Ishikawa (cell line): ENCODE data around the gene MAGI1.

Source experiments
- CEBPB ChIP-seq: IDR thresholded peaks from 2 replicates; pipeline ENCODE4 v1.6.1; 2012
- CREB1 ChIP-seq: IDR thresholded peaks from 2 replicates; pipeline ENCODE4 v1.6.1; 2012; ENCODE audit warnings: low read depth
- EGR1 ChIP-seq: IDR thresholded peaks from 2 replicates; pipeline ENCODE4 v1.6.1; 2012
- EP300 ChIP-seq: IDR thresholded peaks from 2 replicates; pipeline ENCODE4 v1.6.1; 2012; ENCODE audit warnings: borderline replicate concordance
- FOXM1 ChIP-seq: IDR thresholded peaks from 2 replicates; pipeline ENCODE4 v1.6.1; 2012; ENCODE audit warnings: low read depth, borderline replicate concordance
- NFIC ChIP-seq: IDR thresholded peaks from 2 replicates; pipeline ENCODE4 v1.6.1; 2012
- RAD21 ChIP-seq: IDR thresholded peaks from 2 replicates; pipeline ENCODE4 v1.6.1; 2012; ENCODE audit warnings: low read depth
- TAF1 ChIP-seq: IDR thresholded peaks from 2 replicates; pipeline ENCODE4 v1.6.1; 2012; ENCODE audit warnings: low read depth, mild to moderate bottlenecking
- TCF12 ChIP-seq: IDR thresholded peaks from 2 replicates; pipeline ENCODE4 v1.6.1; 2012; ENCODE audit warnings: low read depth
- TEAD4 ChIP-seq: IDR thresholded peaks from 2 replicates; pipeline ENCODE4 v1.6.1; 2012
- YY1 ChIP-seq: IDR thresholded peaks from 2 replicates; pipeline ENCODE4 v1.6.1; 2012; ENCODE audit warnings: low read depth
- ZBTB7A ChIP-seq: IDR thresholded peaks from 2 replicates; pipeline ENCODE4 v1.6.1; 2012; ENCODE audit warnings: low read depth
- TF ChIP-seq, protein P1 (sequence below): IDR thresholded peaks from 2 replicates; pipeline ENCODE4 v1.6.1; 2012
- TF ChIP-seq, protein P2 (sequence below): IDR thresholded peaks from 2 replicates; pipeline ENCODE4 v1.6.1; 2012; ENCODE audit warnings: low read depth, mild to moderate bottlenecking
- TF ChIP-seq, protein P3 (sequence below): IDR thresholded peaks from 2 replicates; pipeline ENCODE4 v1.6.1; 2012

MAGI1 gene

DNA sequence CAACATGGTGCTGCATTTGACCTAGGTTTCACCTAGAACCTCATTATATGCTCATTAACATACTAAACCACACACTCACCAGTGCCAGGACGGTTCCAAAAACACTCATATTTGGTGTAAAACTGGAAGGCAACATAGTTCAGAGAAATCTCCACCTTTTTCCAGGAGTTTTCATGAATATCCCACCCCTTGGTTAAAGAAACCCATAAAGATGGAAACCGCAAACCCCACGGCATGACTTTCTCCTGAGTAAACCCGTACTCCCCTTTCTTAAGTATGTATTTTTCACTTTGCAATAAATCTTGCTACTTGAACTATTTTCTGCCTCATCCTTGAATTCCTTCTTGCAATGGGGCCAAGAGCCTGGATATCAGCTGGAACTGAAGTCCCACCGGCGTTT is 379.3 kb downstream of the MAGI1 start:
- TF ChIP-seq EP300 (no peak), CEBPB (no peak), TCF12 (no peak), ZBTB7A (no peak), TAF1 (no peak), YY1 (no peak), EGR1 (no peak), RAD21 (no peak), NFIC (no peak), TEAD4 (no peak), FOXM1 (no peak), CREB1 (no peak)
- TF ChIP-seq, protein P1, sequence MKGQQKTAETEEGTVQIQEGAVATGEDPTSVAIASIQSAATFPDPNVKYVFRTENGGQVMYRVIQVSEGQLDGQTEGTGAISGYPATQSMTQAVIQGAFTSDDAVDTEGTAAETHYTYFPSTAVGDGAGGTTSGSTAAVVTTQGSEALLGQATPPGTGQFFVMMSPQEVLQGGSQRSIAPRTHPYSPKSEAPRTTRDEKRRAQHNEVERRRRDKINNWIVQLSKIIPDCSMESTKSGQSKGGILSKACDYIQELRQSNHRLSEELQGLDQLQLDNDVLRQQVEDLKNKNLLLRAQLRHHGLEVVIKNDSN = no peak
- TF ChIP-seq, protein P2, sequence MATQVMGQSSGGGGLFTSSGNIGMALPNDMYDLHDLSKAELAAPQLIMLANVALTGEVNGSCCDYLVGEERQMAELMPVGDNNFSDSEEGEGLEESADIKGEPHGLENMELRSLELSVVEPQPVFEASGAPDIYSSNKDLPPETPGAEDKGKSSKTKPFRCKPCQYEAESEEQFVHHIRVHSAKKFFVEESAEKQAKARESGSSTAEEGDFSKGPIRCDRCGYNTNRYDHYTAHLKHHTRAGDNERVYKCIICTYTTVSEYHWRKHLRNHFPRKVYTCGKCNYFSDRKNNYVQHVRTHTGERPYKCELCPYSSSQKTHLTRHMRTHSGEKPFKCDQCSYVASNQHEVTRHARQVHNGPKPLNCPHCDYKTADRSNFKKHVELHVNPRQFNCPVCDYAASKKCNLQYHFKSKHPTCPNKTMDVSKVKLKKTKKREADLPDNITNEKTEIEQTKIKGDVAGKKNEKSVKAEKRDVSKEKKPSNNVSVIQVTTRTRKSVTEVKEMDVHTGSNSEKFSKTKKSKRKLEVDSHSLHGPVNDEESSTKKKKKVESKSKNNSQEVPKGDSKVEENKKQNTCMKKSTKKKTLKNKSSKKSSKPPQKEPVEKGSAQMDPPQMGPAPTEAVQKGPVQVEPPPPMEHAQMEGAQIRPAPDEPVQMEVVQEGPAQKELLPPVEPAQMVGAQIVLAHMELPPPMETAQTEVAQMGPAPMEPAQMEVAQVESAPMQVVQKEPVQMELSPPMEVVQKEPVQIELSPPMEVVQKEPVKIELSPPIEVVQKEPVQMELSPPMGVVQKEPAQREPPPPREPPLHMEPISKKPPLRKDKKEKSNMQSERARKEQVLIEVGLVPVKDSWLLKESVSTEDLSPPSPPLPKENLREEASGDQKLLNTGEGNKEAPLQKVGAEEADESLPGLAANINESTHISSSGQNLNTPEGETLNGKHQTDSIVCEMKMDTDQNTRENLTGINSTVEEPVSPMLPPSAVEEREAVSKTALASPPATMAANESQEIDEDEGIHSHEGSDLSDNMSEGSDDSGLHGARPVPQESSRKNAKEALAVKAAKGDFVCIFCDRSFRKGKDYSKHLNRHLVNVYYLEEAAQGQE = no peak
- TF ChIP-seq, protein P3, sequence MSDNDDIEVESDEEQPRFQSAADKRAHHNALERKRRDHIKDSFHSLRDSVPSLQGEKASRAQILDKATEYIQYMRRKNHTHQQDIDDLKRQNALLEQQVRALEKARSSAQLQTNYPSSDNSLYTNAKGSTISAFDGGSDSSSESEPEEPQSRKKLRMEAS = no peak

DNA sequence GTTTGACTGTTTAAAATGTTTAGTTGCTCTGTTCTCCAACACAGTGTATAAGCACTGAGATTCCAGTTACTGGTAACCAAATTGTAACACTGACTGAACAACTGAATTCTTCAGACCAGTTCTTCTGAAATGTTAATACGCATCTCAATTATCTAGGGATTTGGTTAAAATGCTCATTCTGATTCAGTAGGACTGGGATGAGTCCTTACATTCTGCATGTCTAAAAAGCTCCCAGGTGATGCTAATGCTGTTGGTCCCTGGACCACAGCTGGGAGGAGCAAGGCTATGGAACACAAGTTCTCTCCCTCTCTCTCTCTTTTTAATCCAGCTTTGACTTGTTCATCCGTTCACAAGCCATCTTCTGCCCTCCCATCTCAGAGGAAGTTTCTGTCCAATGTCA is 380.3 kb downstream of the MAGI1 start:
- no peak for TF ChIP-seq YY1
- no peak for TF ChIP-seq TEAD4
- TF ChIP-seq, protein P2 = no peak
- TF ChIP-seq, protein P1 = no peak
- TF ChIP-seq, protein P3 = no peak
- TF ChIP-seq CEBPB = no peak
- no peak for TF ChIP-seq TAF1
- TF ChIP-seq EGR1 = no peak
- TF ChIP-seq RAD21 = no peak
- no peak for TF ChIP-seq ZBTB7A
- TF ChIP-seq TCF12 = no peak
- TF ChIP-seq CREB1 = no peak
- no peak for TF ChIP-seq NFIC
- no peak for TF ChIP-seq FOXM1
- no peak for TF ChIP-seq EP300

DNA sequence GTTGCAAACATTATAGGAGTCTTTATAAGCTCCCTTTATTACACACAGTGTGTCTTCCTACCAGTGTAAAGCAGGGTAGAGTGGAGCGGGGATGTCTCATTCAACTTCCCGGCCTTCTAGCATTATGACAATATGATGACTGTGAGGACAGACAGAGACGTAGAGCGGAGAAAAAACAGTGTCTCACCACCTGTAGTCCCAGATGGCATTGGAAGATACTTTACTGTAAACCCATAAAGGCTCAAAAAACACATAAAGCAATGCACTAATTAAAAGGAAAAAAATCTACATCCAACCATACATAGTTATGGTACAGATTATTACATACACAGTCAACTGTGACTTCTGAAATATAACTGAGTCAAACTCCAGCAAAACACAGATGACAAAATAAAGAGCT is 383.7 kb downstream of the MAGI1 start:
- TF ChIP-seq EGR1 (no peak), TEAD4 (no peak)

DNA sequence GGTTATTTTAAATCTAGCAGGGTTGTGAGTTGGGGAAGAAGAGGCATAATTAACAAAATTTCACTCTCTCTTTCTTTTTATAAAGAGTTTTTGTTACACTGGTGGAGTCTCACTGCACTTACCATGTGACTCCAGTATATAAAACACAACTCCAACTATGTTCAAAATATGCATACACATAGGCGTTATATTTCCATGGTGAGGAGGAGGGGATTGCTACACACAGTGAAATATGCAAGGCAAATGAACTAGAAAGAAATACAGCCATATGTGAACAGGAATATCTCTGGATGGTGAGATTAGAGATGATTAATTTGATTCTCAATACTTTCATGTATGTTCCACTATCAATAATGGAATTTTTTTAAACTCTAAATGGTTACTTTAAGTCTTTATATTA is 385.0 kb downstream of the MAGI1 start:
- no peak for TF ChIP-seq ZBTB7A
- TF ChIP-seq EP300 = no peak
- TF ChIP-seq, protein P1 = no peak
- no peak for TF ChIP-seq CREB1
- no peak for TF ChIP-seq NFIC
- no peak for TF ChIP-seq YY1
- TF ChIP-seq EGR1 = no peak
- no peak for TF ChIP-seq RAD21
- no peak for TF ChIP-seq TCF12
- no peak for TF ChIP-seq FOXM1

DNA sequence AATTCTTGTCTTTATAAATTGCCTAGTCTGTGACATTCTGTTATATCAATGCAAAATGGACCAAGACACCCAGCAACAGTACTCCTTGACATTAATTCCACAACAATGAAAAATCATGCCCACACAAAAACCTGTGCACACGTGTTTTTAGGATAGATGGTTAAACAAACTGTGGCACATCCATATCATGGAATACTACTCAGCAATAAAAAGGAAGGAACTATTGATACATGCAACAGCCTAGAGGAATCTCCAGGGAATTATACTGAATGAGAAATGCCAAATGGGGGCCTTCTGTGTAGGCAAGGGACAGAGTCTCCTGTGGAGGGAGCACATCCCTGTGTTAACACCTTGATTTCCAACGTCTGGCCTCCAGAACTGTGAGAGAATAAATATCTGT is 388.5 kb downstream of the MAGI1 start:
- TF ChIP-seq YY1 (no peak), EGR1 (no peak)
- TF ChIP-seq, protein P1 = no peak

DNA sequence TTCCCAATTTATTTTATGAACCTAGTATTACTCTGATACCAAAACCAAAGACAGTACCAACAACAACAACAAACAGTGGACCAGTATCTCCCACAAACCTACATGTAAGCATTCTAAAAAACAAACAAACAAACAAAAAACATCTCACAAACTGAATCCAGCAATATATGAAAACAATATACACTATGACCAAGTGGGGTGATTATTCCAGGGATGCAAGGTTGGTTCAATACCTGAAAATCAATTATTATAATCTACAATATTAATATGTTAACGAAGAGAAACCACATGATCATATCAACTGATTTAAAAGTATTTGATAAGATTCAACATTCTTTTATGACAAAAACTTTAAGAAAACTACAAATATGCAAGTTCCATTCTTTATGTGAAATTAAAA is 391.3 kb downstream of the MAGI1 start:
- TF ChIP-seq CEBPB (no peak), FOXM1 (no peak), TCF12 (no peak), EGR1 (no peak), NFIC (no peak), TAF1 (no peak)
- TF ChIP-seq, protein P3 = no peak
- TF ChIP-seq, protein P1 = no peak
- TF ChIP-seq, protein P2 = no peak
